22Rv1 (cell line): Measurements from ENCODE around the gene PRIMPOL.

ENCODE experiments used
- CTCF ChIP-seq: fragments of 450-650 bp; IDR thresholded peaks from 2 replicates; pipeline ENCODE4 v1.5.1; 2017; ENCODE audit warnings: mild to moderate bottlenecking
- ZFX ChIP-seq: fragments of 450-650 bp; IDR thresholded peaks from 2 replicates; pipeline ENCODE4 v1.6.1; 2017; ENCODE audit warnings: antibody characterized with exemption, borderline replicate concordance

- TF ChIP-seq CTCF (no peak), ZFX (no peak)
Observed at GRCh38 chr4:184727430-184727829, 77.9 kb downstream of the PRIMPOL start.
